HCT116 (cell line): ENCODE measurements around the gene NOS2.
"Not testable (repeated sequence)": the region's sequence is repeated elsewhere in the genome, so short reads cannot be mapped to it uniquely, and the experiment has no call there.

Experiments
- ATF3 ChIP-seq: IDR thresholded peaks from 2 replicates; pipeline ENCODE4 v1.6.1; 2012
- CTCF ChIP-seq, 3 experiments: fragments of 200-600 bp in 1 of 3; sonication (generic) in 1 of 3; IDR thresholded peaks in 2 of 3; conservative IDR thresholded peaks in 1 of 3; 2 replicates each; pipeline ENCODE4 v1.5.1; 2012 to 2017; ENCODE audit warnings: low read depth in 2 of 3, low read length in 2 of 3, antibody characterized with exemption in 1 of 3, borderline replicate concordance in 1 of 3, control low read depth in 1 of 3, mild to moderate bottlenecking in 1 of 3, mixed read lengths in 1 of 3, mixed run types in 1 of 3, moderate library complexity in 1 of 3; ENCODE audit not compliant: insufficient read depth in 1 of 3
- ELF1 ChIP-seq: IDR thresholded peaks from 2 replicates; pipeline ENCODE4 v1.6.1; 2012; ENCODE audit warnings: low read depth, borderline replicate concordance
- EZH2phosphoT487 ChIP-seq: fragments of 200-600 bp; IDR thresholded peaks from 2 replicates; pipeline ENCODE4 v1.6.1; 2018; ENCODE audit warnings: antibody characterized with exemption, borderline replicate concordance
- JUND ChIP-seq: IDR thresholded peaks from 2 replicates; pipeline ENCODE4 v1.6.1; 2012
- MAX ChIP-seq: IDR thresholded peaks from 2 replicates; pipeline ENCODE4 v1.6.1; 2012
- POLR2A ChIP-seq: IDR thresholded peaks from 2 replicates; pipeline ENCODE4 v1.7.0; 2011; ENCODE audit warnings: borderline replicate concordance; ENCODE audit not compliant: insufficient read depth, insufficient read length; ENCODE audit errors: extremely low read depth
- POLR2AphosphoS5 ChIP-seq: IDR thresholded peaks from 2 replicates; pipeline ENCODE4 v1.6.1; 2011; ENCODE audit warnings: mild to moderate bottlenecking, low read depth, low read length, moderate library complexity
- SIN3A ChIP-seq: IDR thresholded peaks from 2 replicates; pipeline ENCODE4 v1.6.1; 2012; ENCODE audit warnings: low read depth
- SP1 ChIP-seq: IDR thresholded peaks from 2 replicates; pipeline ENCODE4 v1.6.1; 2012; ENCODE audit warnings: low read depth
- TCF7L2 ChIP-seq: IDR thresholded peaks from 2 replicates; pipeline ENCODE4 v1.7.0; 2011; ENCODE audit warnings: borderline replicate concordance, inconsistent platforms; ENCODE audit not compliant: insufficient read depth, insufficient read length; ENCODE audit errors: extremely low read depth
- YY1 ChIP-seq: IDR thresholded peaks from 2 replicates; pipeline ENCODE4 v1.6.1; 2011; ENCODE audit warnings: low read length, low read depth, moderate library complexity, mild to moderate bottlenecking; ENCODE audit not compliant: insufficient replicate concordance; ENCODE audit errors: extremely low read depth
- ZBTB33 ChIP-seq: IDR thresholded peaks from 2 replicates; pipeline ENCODE4 v1.6.1; 2011; ENCODE audit warnings: mild to moderate bottlenecking, low read length, moderate library complexity; ENCODE audit not compliant: insufficient replicate concordance; ENCODE audit errors: extremely low read depth
- TF ChIP-seq, protein P1 (sequence below): IDR thresholded peaks from 2 replicates; pipeline ENCODE4 v1.6.1; 2012; ENCODE audit warnings: low read depth

DNA sequence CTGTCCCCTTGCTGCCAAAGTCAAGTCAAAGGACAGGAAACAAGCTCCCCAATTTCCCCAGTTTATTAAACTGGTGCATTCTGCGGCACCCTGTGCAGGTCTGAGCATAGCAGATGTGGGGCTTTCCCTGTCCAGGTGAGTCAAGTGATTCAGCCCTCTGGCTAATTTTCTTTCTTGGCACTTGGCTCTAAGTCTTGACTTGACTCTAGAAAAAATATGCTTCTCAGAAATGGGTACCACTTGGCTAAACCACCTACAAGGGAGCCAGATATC, 40.0 kb upstream of the NOS2 start:
- TF ChIP-seq CTCF (IDR thresholded peaks at IDR 0.05 in 2 of 3, conservative IDR thresholded peaks at IDR 0.05 in 1 of 3; ENCODE audit: borderline replicate concordance in 1 of 3, insufficient read depth in 1 of 3, low read depth in 2 of 3, low read length in 2 of 3); POLR2AphosphoS5; YY1; POLR2A; MAX; EZH2phosphoT487; ATF3; ZBTB33; ELF1; JUND; TCF7L2; SIN3A; SP1: not testable (repeated sequence)
- TF ChIP-seq, protein P1, sequence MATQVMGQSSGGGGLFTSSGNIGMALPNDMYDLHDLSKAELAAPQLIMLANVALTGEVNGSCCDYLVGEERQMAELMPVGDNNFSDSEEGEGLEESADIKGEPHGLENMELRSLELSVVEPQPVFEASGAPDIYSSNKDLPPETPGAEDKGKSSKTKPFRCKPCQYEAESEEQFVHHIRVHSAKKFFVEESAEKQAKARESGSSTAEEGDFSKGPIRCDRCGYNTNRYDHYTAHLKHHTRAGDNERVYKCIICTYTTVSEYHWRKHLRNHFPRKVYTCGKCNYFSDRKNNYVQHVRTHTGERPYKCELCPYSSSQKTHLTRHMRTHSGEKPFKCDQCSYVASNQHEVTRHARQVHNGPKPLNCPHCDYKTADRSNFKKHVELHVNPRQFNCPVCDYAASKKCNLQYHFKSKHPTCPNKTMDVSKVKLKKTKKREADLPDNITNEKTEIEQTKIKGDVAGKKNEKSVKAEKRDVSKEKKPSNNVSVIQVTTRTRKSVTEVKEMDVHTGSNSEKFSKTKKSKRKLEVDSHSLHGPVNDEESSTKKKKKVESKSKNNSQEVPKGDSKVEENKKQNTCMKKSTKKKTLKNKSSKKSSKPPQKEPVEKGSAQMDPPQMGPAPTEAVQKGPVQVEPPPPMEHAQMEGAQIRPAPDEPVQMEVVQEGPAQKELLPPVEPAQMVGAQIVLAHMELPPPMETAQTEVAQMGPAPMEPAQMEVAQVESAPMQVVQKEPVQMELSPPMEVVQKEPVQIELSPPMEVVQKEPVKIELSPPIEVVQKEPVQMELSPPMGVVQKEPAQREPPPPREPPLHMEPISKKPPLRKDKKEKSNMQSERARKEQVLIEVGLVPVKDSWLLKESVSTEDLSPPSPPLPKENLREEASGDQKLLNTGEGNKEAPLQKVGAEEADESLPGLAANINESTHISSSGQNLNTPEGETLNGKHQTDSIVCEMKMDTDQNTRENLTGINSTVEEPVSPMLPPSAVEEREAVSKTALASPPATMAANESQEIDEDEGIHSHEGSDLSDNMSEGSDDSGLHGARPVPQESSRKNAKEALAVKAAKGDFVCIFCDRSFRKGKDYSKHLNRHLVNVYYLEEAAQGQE = not testable (repeated sequence)
